GM12878 (cell line): ENCODE data around the gene KIAA1671. TPM values are rescaled to one million over a fixed set of nuclear protein-coding genes. Genes with fewer than 3 reads are reported as not detected.

ENCODE experiments used
- ATAC-seq: fragments of 200-7000 bp; cut with Tn5 transposase; 3 replicates; pipeline ENCODE4 v1.9.1; 2020; ENCODE audit warnings: mild to moderate bottlenecking, moderate library complexity
- BruUV-seq: library from RNA; stranded (reverse); fragments of 400-500 nt; replicated peaks from 2 replicates; lab custom pipeline; 2021; lab: Mats Ljungman, UMichigan
- CTCF ChIA-PET: fragments of 300-600 bp; sonication (Branson Sonifier 250); formaldehyde crosslinking; extraction: SDS; loops from one replicate; lab custom pipeline; 2021; ENCODE audit warnings: inconsistent platforms; lab: Yijun Ruan, JAX
- POLR2A ChIA-PET: fragments of 350-600 bp; formaldehyde crosslinking; extraction: SDS; loops from one replicate; lab custom pipeline; 2021; ENCODE audit warnings: inconsistent platforms; lab: Charles Lee
- RAD21 ChIA-PET: fragments of 300-600 bp; sonication (Branson Sonifier 250); formaldehyde crosslinking; loops from one replicate; lab custom pipeline; 2023; ENCODE audit warnings: antibody characterized with exemption; ENCODE audit not compliant: unreplicated experiment; lab: Charles Lee
- SMC1A ChIA-PET: fragments of 300-600 bp; sonication (Branson Sonifier 250); formaldehyde crosslinking; loops from one replicate; lab custom pipeline; 2023; ENCODE audit not compliant: unreplicated experiment, uncharacterized antibody; lab: Charles Lee
- DNase-seq: peaks from one replicate; pipeline ENCODE4 v3.0.0-alpha.2; 2011; ENCODE audit warnings: low read depth, low spot score
- FAIRE-seq: peaks from 3 replicates; lab custom pipeline; 2011; peaks lifted over from hg19 to GRCh38; lab: Jason Lieb, UNC
- H2AFZ ChIP-seq: 2 replicates; pipeline ENCODE4 v1.6.0; 2011; ENCODE audit warnings: low read depth, low read length, control low read depth; ENCODE audit not compliant: control insufficient read depth
- H3K27ac ChIP-seq: 2 replicates; pipeline ENCODE4 v1.5.1; 2011; ENCODE audit warnings: control low read depth; ENCODE audit not compliant: control insufficient read depth, insufficient read depth
- H3K27me3 ChIP-seq, 2 experiments: replicated peaks in 1 of 2; 2 replicates each; pipeline versions ENCODE4 v1.6.0 to v1.6.1; 2011; ENCODE audit warnings: low read length in 1 of 2; ENCODE audit not compliant: control insufficient read depth in 2 of 2, insufficient read depth in 2 of 2
- H3K36me3 ChIP-seq, 2 experiments: 2 replicates each; pipeline ENCODE4 v1.5.1; 2011; ENCODE audit warnings: low read length in 1 of 2; ENCODE audit not compliant: control insufficient read depth in 2 of 2, insufficient read depth in 2 of 2
- H3K4me1 ChIP-seq: 2 replicates; pipeline ENCODE4 v1.6.1; 2011; ENCODE audit warnings: mild to moderate bottlenecking, low read length, moderate library complexity, mixed read lengths; ENCODE audit not compliant: control insufficient read depth, insufficient read depth
- H3K4me2 ChIP-seq: 2 replicates; pipeline ENCODE4 v1.6.0; 2011; ENCODE audit warnings: control low read depth; ENCODE audit not compliant: control insufficient read depth, insufficient read depth
- H3K4me3 ChIP-seq: fragments of 200-600 bp; sonication (generic); 2 replicates; pipeline ENCODE4 v1.5.1; 2016
- H3K79me2 ChIP-seq: 2 replicates; pipeline ENCODE4 v1.6.0; 2011; ENCODE audit warnings: low read length; ENCODE audit not compliant: control insufficient read depth, insufficient read depth
- H3K9ac ChIP-seq: 2 replicates; pipeline ENCODE4 v1.8.0; 2011; ENCODE audit warnings: low read length, control low read depth, mixed read lengths; ENCODE audit not compliant: control insufficient read depth, insufficient read depth
- H3K9me3 ChIP-seq: replicated peaks from 3 replicates; pipeline ENCODE4 v1.5.1; 2011; ENCODE audit warnings: mild to moderate bottlenecking, low read length; ENCODE audit not compliant: control insufficient read depth, insufficient read depth
- H4K20me1 ChIP-seq: 2 replicates; pipeline ENCODE4 v1.6.0; 2011; ENCODE audit not compliant: control insufficient read depth, insufficient read depth
- BCL3 ChIP-seq: IDR thresholded peaks from 2 replicates; pipeline ENCODE4 v1.6.1; 2011; ENCODE audit warnings: borderline replicate concordance, low read depth, mild to moderate bottlenecking, moderate library complexity, low read length; ENCODE audit not compliant: insufficient read depth, poor library complexity, severe bottlenecking
- E4F1 ChIP-seq: fragments of 450-650 bp; IDR thresholded peaks from 2 replicates; pipeline ENCODE4 v1.6.1; 2018; ENCODE audit warnings: borderline replicate concordance, mild to moderate bottlenecking; ENCODE audit not compliant: partially characterized antibody
- MEF2B ChIP-seq: fragments of 450-650 bp; IDR thresholded peaks from 2 replicates; pipeline ENCODE4 v1.6.1; 2018; ENCODE audit warnings: mild to moderate bottlenecking, moderate library complexity; ENCODE audit not compliant: partially characterized antibody, poor library complexity, severe bottlenecking
- RELB ChIP-seq: fragments of 450-650 bp; IDR thresholded peaks from 2 replicates; pipeline ENCODE4 v1.6.1; 2017; ENCODE audit warnings: low read depth, mild to moderate bottlenecking, moderate library complexity
- SRF ChIP-seq, 2 experiments: IDR thresholded peaks; 2 replicates each; pipeline ENCODE4 v1.6.1; 2011; ENCODE audit warnings: low read depth in 2 of 2, low read length in 2 of 2, mild to moderate bottlenecking in 1 of 2, moderate library complexity in 1 of 2
- TAF1 ChIP-seq: IDR thresholded peaks from 2 replicates; pipeline ENCODE4 v1.6.1; 2011; ENCODE audit warnings: mild to moderate bottlenecking, low read depth, low read length, borderline replicate concordance
- WGBS: methylation state at CpG from one replicate; pipeline ENCODE4 v1.1.6; 2016; ENCODE audit warnings: low lambda C conversion rate; ENCODE audit not compliant: insufficient replicate concordance, insufficient coverage; ENCODE audit errors: missing lambda C conversion rate; 5-methylcytosine and 5-hydroxymethylcytosine counted together
- in situ Hi-C: fragments of 300-500 bp; cut with MboI; formaldehyde crosslinking; loops from 9 replicates; pipeline ENCODE4 v1.14.3; 2018; ENCODE audit warnings: mixed read lengths
- intact Hi-C: fragments of 100-400 bp; cut with micrococcal nuclease; formaldehyde crosslinking; loops from one replicate; pipeline ENCODE4 v1.14.2; 2022; ENCODE audit not compliant: unreplicated experiment
- polyA plus RNA-seq, 11 experiments: library from polyadenylated mRNA; depleted of rRNA in 4 of 11; unstranded in 6 of 11; stranded (reverse) in 5 of 11; fragments of >200 nt; fragmentation: Nextera tagmentation in 4 of 11; fragmentation: Illumina TruSeq in 1 of 11; extraction: Ambion mirVana in 4 of 11; extraction: Trizol in 1 of 11; gene quantifications; 1 replicate in 1 of 11; 2 replicates in 10 of 11; pipeline versions ENCODE4 v1.2.1 to v1.2.3, GENCODE V29; 2011 to 2016; ENCODE audit warnings: inconsistent platforms in 2 of 11, missing spikeins in 2 of 11, low read depth in 1 of 11
- total RNA-seq, 4 experiments: library from RNA; depleted of rRNA in 3 of 4; stranded (reverse); fragments of >200 nt in 3 of 4; fragmentation: Illumina TruSeq in 1 of 4; extraction: Trizol in 1 of 4; gene quantifications; 2 replicates each; pipeline versions ENCODE4 v1.2.1 to v1.2.3, GENCODE V29; 2013 to 2021

Gene KIAA1671
- total and polyA plus RNA-seq, 10 of the 15 experiments (the other 5 are each of a cell fraction or from before 2014, with no cell fraction given) = 0.05 to 2.7 (median 0.33) TPM

GRCh38 chr22:25061605-25062376 lies 109.3 kb downstream of the KIAA1671 start (continued):
- TF ChIP-seq RELB (no peak), MEF2B (no peak)
- TF ChIP-seq, all 136 proteins: peak for 0

GRCh38 chr22:25062386-25063085 lies 110.0 kb downstream of the KIAA1671 start:
- Histone ChIP-seq H2AFZ (no peak overlapping the region), H4K20me1 (no peaks in the 10 kb centered on the region), H3K9me3 (no peaks in the 10 kb centered on the region; the same call in 2 of the 3 replicates), H3K9ac (no peak overlapping the region), H3K27ac (no peak overlapping the region), H3K79me2 (no peaks in the 10 kb centered on the region), H3K27me3 (no peaks in the 10 kb centered on the region), H3K36me3 (no peaks in the 10 kb centered on the region), H3K4me2 (no peak overlapping the region), H3K4me1 (no peaks in the 10 kb centered on the region), H3K4me3 (no peak overlapping the region)
- no peak for DNase-seq
- no TSS peak for BruUV-seq
- no peak for FAIRE-seq
- SMC1A ChIA-PET = interaction anchor here (0.6 to 3.3 kb wide), 4 partner anchors 11 to 116 kb away, joined by 3 to 17 read pairs (median 3); partner anchors contain the start of gene LHFPL7
- WGBS = 19% methylated on average over 12 of the region's 16 CpGs
- in situ Hi-C loops (no loop called here), intact Hi-C loops (no loop called here)
- peak; percentile 23; the same call in 2 of the 3 replicates for ATAC-seq
- no peak for TF ChIP-seq TAF1
- no peak for TF ChIP-seq E4F1
- TF ChIP-seq SRF (IDR thresholded peaks at IDR 0.05; ENCODE audit: low read depth in 2 of 2, low read length in 2 of 2) = peak in 1 of 2 experiments; percentile 27; a peak in 1 of 4 replicates
- no peak for TF ChIP-seq BCL3
- POLR2A ChIA-PET = interaction anchor here (0.6 to 1.0 kb wide), 2 partner anchors 16 to 138 kb away, joined by 3 to 4 read pairs; no protein-coding TSS in a partner anchor
- CTCF ChIA-PET = interaction anchor here (0.6 to 2.4 kb wide), 3 partner anchors 10 to 24 kb away, joined by 3 to 8 read pairs (median 3); no protein-coding TSS in a partner anchor
- RAD21 ChIA-PET = interaction anchor here (1.0 kb wide), 1 partner anchor 14 kb away, joined by 3 read pairs; no protein-coding TSS in a partner anchor
